LNCaP clone FGC (cell line): Measurements from ENCODE around the gene FAM219A.

Experiments used
- DNase-seq: peaks from one replicate; pipeline ENCODE4 v3.0.0-alpha.2; 2011; ENCODE audit warnings: low read depth
- H3K4me3 ChIP-seq: 2 replicates; pipeline ENCODE4 v1.5.1; 2011; ENCODE audit warnings: mild to moderate bottlenecking, low read depth, low read length, control low read depth
- TF ChIP-seq, protein P1 (sequence below): IDR thresholded peaks from 2 replicates; pipeline ENCODE4 v1.5.1; 2012; ENCODE audit warnings: mild to moderate bottlenecking; ENCODE audit not compliant: control insufficient read depth, insufficient read depth; ENCODE audit errors: extremely low read depth

Gene FAM219A

DNA sequence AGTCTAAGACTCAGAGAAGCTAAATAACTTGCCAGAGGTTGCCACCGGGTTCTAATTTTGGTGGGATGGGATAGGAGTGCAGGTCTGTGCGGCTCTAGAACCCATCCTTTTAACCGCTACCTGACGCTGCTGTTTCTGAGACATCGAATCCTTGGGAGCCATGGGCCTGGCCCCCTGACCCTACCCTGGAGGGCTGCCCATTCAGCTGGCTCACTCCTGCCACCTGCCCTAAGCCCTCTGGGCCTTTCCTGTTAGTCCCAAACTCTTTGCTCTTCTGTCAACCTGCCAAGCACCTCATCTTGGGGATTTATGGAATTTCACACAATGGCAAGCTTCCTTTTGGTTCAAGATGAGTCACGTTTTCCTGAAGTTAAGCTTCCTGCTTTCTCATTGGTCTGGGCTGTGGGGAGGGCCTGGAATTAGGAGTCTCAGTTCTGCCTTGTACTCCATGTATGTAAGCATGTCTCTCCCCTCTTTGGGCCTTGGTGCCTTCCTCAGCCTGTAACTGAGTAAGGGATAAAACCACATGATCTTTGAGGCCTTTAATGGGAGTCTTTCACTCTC, 37.9 kb upstream of the FAM219A start:
- no peak for DNase-seq
- TF ChIP-seq, protein P1, sequence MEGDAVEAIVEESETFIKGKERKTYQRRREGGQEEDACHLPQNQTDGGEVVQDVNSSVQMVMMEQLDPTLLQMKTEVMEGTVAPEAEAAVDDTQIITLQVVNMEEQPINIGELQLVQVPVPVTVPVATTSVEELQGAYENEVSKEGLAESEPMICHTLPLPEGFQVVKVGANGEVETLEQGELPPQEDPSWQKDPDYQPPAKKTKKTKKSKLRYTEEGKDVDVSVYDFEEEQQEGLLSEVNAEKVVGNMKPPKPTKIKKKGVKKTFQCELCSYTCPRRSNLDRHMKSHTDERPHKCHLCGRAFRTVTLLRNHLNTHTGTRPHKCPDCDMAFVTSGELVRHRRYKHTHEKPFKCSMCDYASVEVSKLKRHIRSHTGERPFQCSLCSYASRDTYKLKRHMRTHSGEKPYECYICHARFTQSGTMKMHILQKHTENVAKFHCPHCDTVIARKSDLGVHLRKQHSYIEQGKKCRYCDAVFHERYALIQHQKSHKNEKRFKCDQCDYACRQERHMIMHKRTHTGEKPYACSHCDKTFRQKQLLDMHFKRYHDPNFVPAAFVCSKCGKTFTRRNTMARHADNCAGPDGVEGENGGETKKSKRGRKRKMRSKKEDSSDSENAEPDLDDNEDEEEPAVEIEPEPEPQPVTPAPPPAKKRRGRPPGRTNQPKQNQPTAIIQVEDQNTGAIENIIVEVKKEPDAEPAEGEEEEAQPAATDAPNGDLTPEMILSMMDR = no peak
- no peak overlapping the region for H3K4me3 ChIP-seq

DNA sequence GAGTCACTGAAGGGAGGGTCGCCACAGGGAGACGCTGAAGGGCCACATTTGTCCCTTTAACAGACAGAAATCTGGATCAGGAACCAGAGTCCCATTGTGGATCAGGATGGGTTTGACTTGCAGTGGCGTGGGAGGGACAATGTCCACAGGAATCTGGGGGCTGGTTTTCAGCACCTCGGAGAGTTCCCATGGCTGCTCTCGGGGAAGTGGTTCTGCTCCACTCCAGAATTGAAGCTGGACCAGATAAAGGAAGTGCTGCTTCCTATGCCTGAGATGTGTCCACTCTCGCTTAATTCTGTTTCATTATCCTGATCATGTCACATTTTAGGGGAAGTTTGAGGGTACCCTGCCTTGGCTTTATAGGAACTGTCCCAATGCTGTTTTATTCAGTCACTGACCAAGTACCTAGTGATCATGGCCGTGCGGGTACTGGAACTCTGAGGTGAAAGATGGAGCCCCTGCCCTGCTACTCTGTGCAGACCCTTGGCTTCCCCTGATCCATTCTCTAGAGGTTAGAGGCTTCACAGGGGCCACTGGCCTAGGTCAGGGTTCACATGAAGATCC, 35.7 kb upstream of the FAM219A start:
- H3K4me3 ChIP-seq = no peak overlapping the region
- TF ChIP-seq, protein P1 = no peak
- DNase-seq = no peak

DNA sequence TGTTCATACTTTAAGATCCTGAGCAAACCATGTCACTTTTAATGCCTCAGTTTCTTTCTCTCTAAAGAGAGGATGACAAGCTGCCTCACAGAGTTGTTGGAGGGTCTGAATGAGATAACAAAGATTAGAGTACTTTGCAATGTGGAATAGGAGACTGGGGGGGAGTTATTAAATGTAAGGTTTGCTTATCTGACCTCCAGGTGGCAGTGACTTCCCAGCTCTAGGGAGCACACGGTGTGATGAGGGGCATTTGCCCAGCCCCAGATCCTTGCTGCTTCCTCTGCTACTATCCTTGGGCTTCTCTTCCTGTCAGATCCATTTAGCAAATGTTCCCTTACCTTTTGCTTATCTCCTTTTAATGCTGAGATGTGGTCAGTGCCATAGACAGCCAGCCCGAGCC, 33.7 kb upstream of the FAM219A start:
- TF ChIP-seq, protein P1 = no peak
- DNase-seq = no peak
- H3K4me3 ChIP-seq = no peak overlapping the region

DNA sequence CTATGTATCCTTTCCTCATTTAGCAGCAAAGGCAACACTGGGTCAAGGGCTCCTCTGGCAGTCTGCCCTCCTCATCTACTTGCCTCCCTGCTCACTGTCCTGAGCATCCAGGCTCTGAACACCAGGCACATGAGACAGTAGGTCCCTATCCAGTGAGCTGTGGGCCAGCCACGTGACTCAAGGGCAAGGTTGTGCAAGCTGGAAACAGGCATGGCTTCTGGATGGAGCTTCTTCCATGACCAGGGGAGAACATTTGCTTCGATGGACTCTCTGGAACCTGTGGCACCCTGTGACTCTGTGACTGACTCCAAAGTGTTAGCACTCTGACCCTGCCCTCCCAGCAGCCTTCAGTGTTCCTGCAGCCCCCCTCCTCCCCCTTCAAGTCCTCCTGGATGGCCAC, 33.2 kb upstream of the FAM219A start:
- no peak for DNase-seq
- H3K4me3 ChIP-seq = no peak overlapping the region
- TF ChIP-seq, protein P1 = no peak

DNA sequence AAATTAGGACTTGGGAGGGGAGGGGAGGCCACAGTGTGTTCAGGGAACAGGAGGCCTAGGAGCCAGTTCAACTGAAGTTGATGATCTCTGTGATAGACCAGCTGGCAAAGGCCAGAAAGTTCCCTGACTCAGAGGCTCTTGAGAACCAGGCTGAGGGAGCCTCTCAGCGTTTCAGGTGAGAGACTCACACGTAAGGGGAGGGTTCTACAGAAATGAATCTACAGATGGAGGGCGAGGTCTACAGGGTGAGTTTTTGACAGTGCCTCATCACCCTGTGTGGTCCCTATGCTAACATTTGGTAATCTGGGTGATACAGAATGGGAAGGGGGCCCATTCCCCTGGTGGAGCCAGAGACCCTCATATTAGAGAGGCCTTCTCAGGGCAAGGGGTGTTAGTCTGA, 32.4 kb upstream of the FAM219A start:
- DNase-seq = no peak
- H3K4me3 ChIP-seq = no peak overlapping the region
- TF ChIP-seq, protein P1 = no peak

DNA sequence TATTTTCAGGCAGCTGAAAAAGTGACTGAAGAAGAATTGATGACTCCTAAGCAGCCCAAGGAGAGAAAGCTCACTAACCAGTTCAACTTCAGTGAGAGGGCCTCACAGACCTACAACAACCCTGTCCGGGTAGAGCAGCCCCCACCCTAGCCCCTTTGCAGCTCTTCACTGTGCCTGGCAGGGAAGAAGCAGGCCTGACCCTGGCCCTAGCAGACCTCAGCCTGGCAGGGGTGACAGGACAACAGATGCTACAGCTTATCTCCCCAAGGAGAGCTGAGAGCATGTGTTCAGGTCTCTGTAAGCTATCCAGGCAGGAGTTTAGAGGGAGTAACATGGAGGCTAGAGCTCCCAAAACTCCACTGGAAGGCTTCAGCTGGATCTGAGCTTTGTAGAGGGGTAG, 32.0 kb upstream of the FAM219A start:
- no peak overlapping the region for H3K4me3 ChIP-seq
- no peak for DNase-seq
- TF ChIP-seq, protein P1 = no peak

DNA sequence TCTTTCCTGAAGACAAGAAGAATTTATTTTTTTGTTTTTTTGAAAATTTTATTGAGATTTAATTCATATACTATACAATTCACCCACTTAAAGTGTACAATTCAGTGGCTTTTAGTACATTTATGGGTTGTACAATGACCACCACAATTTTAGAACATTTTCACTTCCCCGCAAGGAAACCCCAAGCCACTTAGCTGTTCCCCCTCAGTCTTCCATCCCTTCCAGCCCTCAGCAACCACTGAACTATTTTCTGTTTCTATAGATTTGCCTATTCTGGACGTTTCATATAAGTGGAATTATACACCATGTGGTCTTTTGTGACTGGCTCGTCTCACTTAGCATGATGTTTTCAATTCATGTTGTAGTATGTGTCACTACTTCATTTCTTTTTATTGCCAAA, 28.2 kb upstream of the FAM219A start:
- no peak overlapping the region for H3K4me3 ChIP-seq
- TF ChIP-seq, protein P1 = no peak
- DNase-seq = no peak
